Lower leg skin (tissue), 4 donors: ENCODE results near the gene GATA2. TPM values are rescaled to one million over a fixed set of nuclear protein-coding genes. Genes with fewer than 3 reads are reported as not detected.

Experiments used
- DNase-seq, 2 donors: peaks; one replicate each; pipeline ENCODE4 v3.0.0-alpha.2; 2019; ENCODE audit warnings: low spot score in 2 of 2
- H3K4me3 ChIP-seq: fragments of 200-600 bp; sonication (generic); 2 replicates; pipeline ENCODE4 v1.5.1; 2017; ENCODE audit warnings: mild to moderate bottlenecking, low read depth; ENCODE audit not compliant: poor library complexity, severe bottlenecking
- CTCF ChIP-seq, 3 donors: fragments of 450-650 bp; IDR thresholded peaks; one replicate each; pipeline ENCODE4 v1.5.1; 2016; ENCODE audit warnings: antibody characterized with exemption in 3 of 3, mild to moderate bottlenecking in 3 of 3, moderate library complexity in 2 of 3
- POLR2A ChIP-seq, 2 donors: fragments of 450-650 bp; IDR thresholded peaks; one replicate each; pipeline ENCODE4 v1.6.1; 2016 to 2017; ENCODE audit warnings: antibody characterized with exemption in 2 of 2, mild to moderate bottlenecking in 1 of 2, moderate library complexity in 1 of 2
- WGBS, 2 donors: methylation state at CpG; one replicate each; pipeline ENCODE4 v1.1.5; 2018; 5-methylcytosine and 5-hydroxymethylcytosine counted together
- intact Hi-C: fragments of 100-400 bp; cut with DNase I; formaldehyde crosslinking; loops from one replicate; pipeline ENCODE4 v1.15.0; 2023; ENCODE audit warnings: low total_unique reads
- total RNA-seq, 4 donors: library from RNA; depleted of rRNA; stranded (reverse); fragments of >200 nt; gene quantifications; one replicate each; pipeline ENCODE4 v1.1.0, GENCODE V29; 2016

Gene GATA2
- total RNA-seq, result 1 to 10 TPM; 2.3 to 9.3 (median 6.6) TPM

- no peak for TF ChIP-seq POLR2A (IDR thresholded peaks at IDR 0.05)
- TF ChIP-seq CTCF (IDR thresholded peaks at IDR 0.05), result no peak
- intact Hi-C loops, result loop anchor here (10.0 kb wide), 1 partner anchor 418 kb away; no protein-coding TSS in a partner anchor
- H3K4me3 ChIP-seq, result peak within 1 kb of the TSS; percentile 6
- DNase-seq, result peak in 1 of 2 donors; percentile 82
- 14 to 22% methylated on average over 54 to 59 of the region's 78 CpGs for WGBS, 2 donors
These were observed at the start of gene GATA2 for GRCh38 chr3:128492671-128493569. Gene GATA2 (minus strand): TSS chr3:128493201. CDS start chr3:128487031, 6,170 bp downstream.

GRCh38 chr3:128541246-128541645 lies 48.2 kb upstream of the GATA2 start:
- peak in 1 of 2 donors; percentile 15 for DNase-seq
- H3K4me3 ChIP-seq, result no peak overlapping the region
- WGBS, 2 donors, result 86 to 88% methylated on average over 2 of the region's 2 CpGs
- intact Hi-C loops, result no loop called here
- TF ChIP-seq POLR2A (IDR thresholded peaks at IDR 0.05) (no peak), CTCF (IDR thresholded peaks at IDR 0.05) (no peak)

- peak in 1 of 2 donors; percentile 1 for DNase-seq
- TF ChIP-seq CTCF (IDR thresholded peaks at IDR 0.05) (no peak), POLR2A (IDR thresholded peaks at IDR 0.05) (no peak)
- intact Hi-C loops, result no loop called here
- 86 to 93% methylated on average over 3 of the region's 3 CpGs for WGBS, 2 donors
- no peak overlapping the region for H3K4me3 ChIP-seq
These were observed 46.4 kb upstream of the GATA2 start for GRCh38 chr3:128539376-128539775.

- no peak overlapping the region for H3K4me3 ChIP-seq
- peak in 1 of 2 donors; percentile 25 for DNase-seq
- WGBS, 2 donors, result 65 to 71% methylated on average over 4 of the region's 4 CpGs
- intact Hi-C loops, result no loop called here
- TF ChIP-seq POLR2A (IDR thresholded peaks at IDR 0.05), result no peak
- TF ChIP-seq CTCF (IDR thresholded peaks at IDR 0.05), result no peak
These were observed 44.2 kb upstream of the GATA2 start for GRCh38 chr3:128537091-128537703.

GRCh38 chr3:128532012-128532983 lies 39.3 kb upstream of the GATA2 start:
- 54 to 66% methylated on average over 9 of the region's 9 CpGs for WGBS, 2 donors
- H3K4me3 ChIP-seq, result no peak overlapping the region
- TF ChIP-seq POLR2A (IDR thresholded peaks at IDR 0.05) (no peak), CTCF (IDR thresholded peaks at IDR 0.05) (no peak)
- intact Hi-C loops, result no loop called here
- DNase-seq, result peak in 1 of 2 donors; percentile 45
